ENCODE measurements around the gene ITGB5.

Gene ITGB5

GRCh38 chr3:124730941-124731297, 156.2 kb downstream of the ITGB5 start:
- FAIRE-seq, result no peak

DNA sequence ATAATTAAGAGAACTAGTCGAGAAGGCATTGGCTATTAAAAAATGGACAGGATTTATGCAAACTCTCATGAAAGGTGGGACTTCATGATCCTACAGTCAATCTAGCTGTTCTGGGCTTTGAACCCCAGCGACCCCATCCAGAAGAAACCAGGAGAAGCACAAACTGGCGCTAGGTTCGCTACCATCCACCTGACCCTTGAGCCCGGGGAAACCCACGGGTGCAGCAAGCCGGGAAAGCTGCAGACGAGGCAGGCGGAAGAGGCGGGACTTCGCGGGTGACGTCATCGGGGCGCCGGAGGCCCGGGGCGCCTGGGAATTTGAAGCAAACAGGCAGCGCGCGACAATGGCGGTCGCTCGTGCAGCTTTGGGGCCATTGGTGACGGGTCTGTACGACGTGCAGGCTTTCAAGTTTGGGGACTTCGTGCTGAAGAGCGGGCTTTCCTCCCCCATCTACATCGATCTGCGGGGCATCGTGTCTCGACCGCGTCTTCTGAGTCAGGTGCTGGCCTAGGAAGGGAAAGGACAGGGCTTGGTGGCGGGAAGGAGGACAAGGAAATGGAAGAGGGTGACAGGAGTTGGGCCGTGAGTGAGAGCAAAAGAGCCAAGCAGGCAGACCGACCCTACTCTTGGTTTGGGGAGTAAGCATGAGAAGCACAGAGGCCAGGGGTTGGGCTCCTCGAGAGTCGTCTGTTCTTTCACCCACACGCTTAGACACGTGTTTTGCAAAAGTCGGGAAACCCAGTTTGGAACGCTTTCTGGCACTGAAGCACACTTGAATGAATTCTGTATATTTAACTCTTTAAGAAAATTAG, 156.8 kb downstream of the ITGB5 start, which contains the start of gene UMPS:
Gene UMPS (plus strand): TSS at position 324 of the 812 bp plus-strand sequence. CDS start 20 bp downstream, at position 344.
- FAIRE-seq, result no peak

DNA sequence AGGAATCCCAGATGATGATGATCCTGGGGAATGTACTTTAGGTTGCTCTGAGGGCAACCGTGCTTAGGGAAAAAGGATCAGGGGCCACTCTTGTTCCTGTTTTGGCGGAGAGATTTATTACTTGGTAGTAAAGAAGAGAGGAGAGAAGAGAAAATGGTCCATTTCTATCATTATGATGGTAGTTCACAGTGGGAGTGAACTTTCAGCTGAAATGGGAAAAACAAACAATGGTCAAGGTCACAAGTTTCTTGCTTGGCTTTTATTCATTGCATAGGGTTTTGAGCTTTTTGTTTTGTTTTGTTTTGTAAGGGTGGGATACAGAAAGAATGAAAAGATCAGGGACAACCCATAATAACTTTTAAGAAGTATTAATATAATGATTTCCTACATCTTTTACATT, 164.6 kb downstream of the ITGB5 start:
- FAIRE-seq, result no peak

DNA sequence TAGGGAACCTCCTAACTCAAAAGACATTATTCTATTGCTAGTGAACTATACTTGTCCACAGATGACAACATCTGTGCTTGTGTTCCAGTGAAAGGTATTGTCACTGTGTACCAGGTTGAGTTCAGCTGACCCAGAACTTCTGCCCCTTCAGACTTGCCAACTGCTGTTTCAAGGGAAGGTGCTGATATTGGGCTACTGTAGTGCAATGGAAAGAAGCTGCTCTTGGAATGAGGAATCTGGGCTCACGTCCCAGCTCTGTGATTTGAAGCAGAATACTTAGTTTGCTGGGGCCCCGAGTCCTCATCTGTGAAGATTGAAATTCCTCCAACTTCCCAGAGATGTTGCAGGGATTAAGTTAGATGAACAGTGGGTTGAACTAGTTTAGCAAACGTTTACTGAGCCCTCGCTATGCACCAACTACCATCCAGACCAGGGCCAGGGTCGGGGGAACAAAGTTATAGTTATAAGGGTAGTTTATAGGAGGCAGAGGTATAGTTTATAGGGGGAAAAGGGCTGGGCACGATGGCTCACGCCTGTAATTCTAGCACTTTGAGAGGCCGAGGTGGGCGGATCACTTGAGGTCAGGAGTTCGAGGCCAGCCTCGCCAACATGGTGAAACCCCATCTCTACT, 172.8 kb downstream of the ITGB5 start:
- no peak for FAIRE-seq
